MCF 10A (cell line): ENCODE data around the gene SESTD1. TPM values are rescaled to one million over a fixed set of nuclear protein-coding genes. Genes with fewer than 3 reads are reported as not detected.

Experiments
- BruUV-seq: library from RNA; stranded (reverse); fragments of 400-500 nt; replicated peaks from 2 replicates; lab custom pipeline; 2021; lab: Mats Ljungman, UMichigan
- CTCF ChIA-PET: fragments of 300-600 bp; sonication (Branson Sonifier 250); formaldehyde crosslinking; extraction: SDS; loops from one replicate; lab custom pipeline; 2021; ENCODE audit warnings: antibody characterized with exemption, inconsistent platforms; lab: Yijun Ruan, JAX
- POLR2A ChIA-PET: fragments of 300-600, 350-650 bp; sonication (Branson Sonifier 250); formaldehyde crosslinking; extraction: SDS; loops from one replicate; lab custom pipeline; 2020; ENCODE audit warnings: antibody characterized with exemption, inconsistent platforms; lab: Yijun Ruan, JAX
- DNase-seq: peaks from one replicate; pipeline ENCODE4 v3.0.0-alpha.2; 2018; ENCODE audit not compliant: unreplicated experiment
- H3K27ac Mint-ChIP-seq: one replicate; pipeline ENCODE4 v1.8.0; 2022; ENCODE audit warnings: mild to moderate bottlenecking, low read depth, mixed read lengths; ENCODE audit not compliant: unreplicated experiment
- H3K27me3 Mint-ChIP-seq: one replicate; pipeline ENCODE4 v1.8.0; 2022; ENCODE audit warnings: mixed read lengths; ENCODE audit not compliant: insufficient read depth, unreplicated experiment
- H3K36me3 Mint-ChIP-seq: one replicate; pipeline ENCODE4 v1.8.0; 2022; ENCODE audit warnings: mild to moderate bottlenecking, moderate library complexity, mixed read lengths; ENCODE audit not compliant: insufficient read depth, unreplicated experiment
- H3K4me1 Mint-ChIP-seq: one replicate; pipeline ENCODE4 v1.8.0; 2022; ENCODE audit warnings: mixed read lengths; ENCODE audit not compliant: insufficient read depth, unreplicated experiment
- H3K4me3 Mint-ChIP-seq: one replicate; pipeline ENCODE4 v1.8.0; 2022; ENCODE audit warnings: mild to moderate bottlenecking, moderate library complexity, mixed read lengths; ENCODE audit not compliant: unreplicated experiment
- H3K9me3 Mint-ChIP-seq: one replicate; pipeline ENCODE4 v1.8.0; 2022; ENCODE audit warnings: mixed read lengths; ENCODE audit not compliant: unreplicated experiment
- CTCF ChIP-seq: fragments of 200-600 bp; IDR thresholded peaks from one replicate; pipeline ENCODE4 v1.8.0; 2022; ENCODE audit warnings: antibody characterized with exemption, mild to moderate bottlenecking; ENCODE audit not compliant: unreplicated experiment
- intact Hi-C: fragments of 100-400 bp; cut with micrococcal nuclease; formaldehyde crosslinking; loops from 2 replicates; pipeline ENCODE4 v1.14.1; 2022
- total RNA-seq: library from RNA; stranded (reverse); gene quantifications from 2 replicates; pipeline ENCODE4 v1.2.3, GENCODE V29; 2022

The SESTD1 gene
- total RNA-seq, 1 experiment from 2014 or later = 43.0 TPM

DNA sequence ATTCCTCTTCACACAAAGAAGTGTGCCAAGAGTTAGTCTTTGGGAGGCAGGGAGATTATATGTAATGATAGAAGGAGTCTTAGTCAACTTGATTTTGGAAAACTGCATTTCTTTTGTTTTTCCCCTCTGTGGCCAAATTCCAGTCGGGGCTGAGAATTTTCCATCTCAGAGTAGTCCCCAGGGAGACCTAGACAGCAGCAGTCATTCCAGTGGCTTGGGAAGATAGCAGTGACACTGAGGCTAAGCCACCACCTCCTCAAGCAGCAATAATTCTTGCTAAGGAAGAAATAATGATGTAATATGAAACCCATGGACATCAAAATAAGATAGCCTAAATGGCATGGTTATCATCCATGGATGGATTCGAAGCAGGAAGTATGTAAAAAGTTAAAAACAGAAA, 193.7 kb downstream of the SESTD1 start:
- POLR2A ChIA-PET = no interaction called here
- no peaks in the 10 kb centered on the region for H3K4me1 Mint-ChIP-seq
- CTCF ChIA-PET = no interaction called here
- no peaks in the 10 kb centered on the region for H3K27me3 Mint-ChIP-seq
- H3K9me3 Mint-ChIP-seq = no peaks in the 10 kb centered on the region
- BruUV-seq = no TSS peak
- no peak for TF ChIP-seq CTCF
- H3K4me3 Mint-ChIP-seq = no peak overlapping the region
- intact Hi-C loops = no loop called here
- H3K36me3 Mint-ChIP-seq = no peaks in the 10 kb centered on the region
- no peak overlapping the region for H3K27ac Mint-ChIP-seq
- DNase-seq = no peak

DNA sequence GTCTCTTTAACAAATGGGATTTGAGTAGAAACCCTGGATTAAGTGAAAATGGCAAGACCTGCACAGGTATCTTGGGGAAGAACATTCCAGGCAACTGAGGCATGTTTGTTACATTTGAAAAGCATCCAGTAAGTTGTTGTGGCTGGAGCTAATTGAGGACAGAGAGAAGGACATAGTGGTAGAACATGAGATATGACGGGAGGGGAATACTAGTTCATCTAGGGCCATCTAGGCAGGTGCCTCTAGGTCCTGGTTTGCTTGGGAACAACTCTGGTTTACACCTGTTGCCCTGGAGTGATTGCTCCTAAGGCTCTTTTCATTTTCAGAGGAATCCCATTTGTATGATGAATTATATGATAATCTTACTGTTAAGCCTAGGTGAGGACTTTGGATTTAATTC, 194.9 kb downstream of the SESTD1 start:
- BruUV-seq = no TSS peak
- Mint-ChIP-seq H3K9me3 (no peaks in the 10 kb centered on the region), H3K4me1 (no peaks in the 10 kb centered on the region), H3K27me3 (no peaks in the 10 kb centered on the region), H3K4me3 (no peak overlapping the region), H3K36me3 (no peaks in the 10 kb centered on the region), H3K27ac (no peak overlapping the region)
- intact Hi-C loops = no loop called here
- DNase-seq = no peak
- CTCF ChIA-PET = interaction anchor here (0.6 kb wide), 1 partner anchor 1016 kb away, joined by 4 read pairs; no protein-coding TSS in a partner anchor
- TF ChIP-seq CTCF = no peak
- POLR2A ChIA-PET = no interaction called here

DNA sequence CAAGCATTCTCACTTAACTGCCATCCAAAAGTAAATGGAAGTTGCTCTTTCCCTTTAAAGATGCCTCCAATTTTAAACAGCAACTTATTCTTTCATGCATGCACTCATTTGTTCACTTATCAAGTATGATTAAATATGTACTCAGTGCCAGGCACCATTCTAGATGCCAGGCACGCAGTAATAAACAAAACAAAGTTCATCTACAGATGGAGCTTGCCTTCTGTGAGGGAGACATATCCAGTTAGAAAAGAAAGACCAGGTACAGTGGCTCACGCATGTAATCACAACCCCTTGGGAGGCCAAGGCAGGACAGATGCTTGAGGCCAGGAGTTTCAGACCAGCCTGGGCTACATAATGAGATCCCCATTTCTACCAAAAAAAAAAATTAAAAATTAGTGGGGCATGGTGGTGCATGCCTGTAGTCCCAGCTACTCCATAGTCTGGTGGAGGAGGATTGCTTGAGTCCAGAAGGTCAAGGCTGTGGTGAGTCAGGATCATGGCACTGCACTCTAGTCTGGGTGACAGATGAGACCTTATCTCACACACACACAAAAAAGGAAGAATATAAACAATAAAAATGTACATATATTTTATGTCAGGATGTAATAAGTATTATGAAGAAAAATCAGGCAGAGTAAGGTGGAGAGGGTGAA, 195.5 kb downstream of the SESTD1 start:
- no peak overlapping the region for H3K4me3 Mint-ChIP-seq
- CTCF ChIA-PET = interaction anchor here (0.6 kb wide), 1 partner anchor 1016 kb away, joined by 4 read pairs; no protein-coding TSS in a partner anchor
- POLR2A ChIA-PET = no interaction called here

More for the DNA sequence above, 195.5 kb downstream of the SESTD1 start:
- intact Hi-C loops = no loop called here
- Mint-ChIP-seq H3K9me3 (no peaks in the 10 kb centered on the region), H3K4me1 (no peaks in the 10 kb centered on the region), H3K27ac (no peak overlapping the region), H3K36me3 (no peaks in the 10 kb centered on the region), H3K27me3 (no peaks in the 10 kb centered on the region)
- BruUV-seq = no TSS peak
- TF ChIP-seq CTCF = no peak
- no peak for DNase-seq
